NB4 (cell line): ENCODE data around the gene USP33.

ENCODE experiments used
- MAX ChIP-seq: IDR thresholded peaks from 2 replicates; pipeline ENCODE4 v1.6.1; 2011; ENCODE audit warnings: low read depth, low read length
- MYC ChIP-seq: IDR thresholded peaks from 2 replicates; pipeline ENCODE4 v1.6.1; 2011; ENCODE audit warnings: low read depth, low read length
- POLR2A ChIP-seq: IDR thresholded peaks from 2 replicates; pipeline ENCODE4 v1.6.1; 2011; ENCODE audit warnings: mild to moderate bottlenecking; ENCODE audit not compliant: insufficient read length; ENCODE audit errors: extremely low read depth
- TF ChIP-seq, protein P1 (sequence below): IDR thresholded peaks from one replicate; pipeline ENCODE4 v1.5.1; 2012; ENCODE audit warnings: low read depth, low read length

DNA sequence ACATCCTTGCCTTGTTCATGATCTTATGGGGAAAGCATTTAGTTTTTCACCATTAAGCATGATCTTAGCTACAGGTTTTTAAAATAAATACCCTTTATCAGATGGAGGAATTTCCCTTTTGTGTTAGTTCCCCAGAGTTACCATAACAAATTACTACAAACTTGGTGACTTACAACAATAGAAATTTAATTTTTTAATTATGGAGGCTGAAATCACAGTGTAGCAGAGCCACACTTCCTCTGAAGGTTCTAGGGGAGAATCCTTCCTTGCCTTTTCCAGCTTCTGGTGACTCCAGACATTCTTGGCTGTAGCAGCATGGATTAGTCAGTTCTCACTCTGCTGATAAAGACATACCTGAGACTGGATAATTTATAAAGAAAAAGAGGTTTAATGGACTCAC is 38.3 kb upstream of the USP33 start:
- TF ChIP-seq, protein P1, sequence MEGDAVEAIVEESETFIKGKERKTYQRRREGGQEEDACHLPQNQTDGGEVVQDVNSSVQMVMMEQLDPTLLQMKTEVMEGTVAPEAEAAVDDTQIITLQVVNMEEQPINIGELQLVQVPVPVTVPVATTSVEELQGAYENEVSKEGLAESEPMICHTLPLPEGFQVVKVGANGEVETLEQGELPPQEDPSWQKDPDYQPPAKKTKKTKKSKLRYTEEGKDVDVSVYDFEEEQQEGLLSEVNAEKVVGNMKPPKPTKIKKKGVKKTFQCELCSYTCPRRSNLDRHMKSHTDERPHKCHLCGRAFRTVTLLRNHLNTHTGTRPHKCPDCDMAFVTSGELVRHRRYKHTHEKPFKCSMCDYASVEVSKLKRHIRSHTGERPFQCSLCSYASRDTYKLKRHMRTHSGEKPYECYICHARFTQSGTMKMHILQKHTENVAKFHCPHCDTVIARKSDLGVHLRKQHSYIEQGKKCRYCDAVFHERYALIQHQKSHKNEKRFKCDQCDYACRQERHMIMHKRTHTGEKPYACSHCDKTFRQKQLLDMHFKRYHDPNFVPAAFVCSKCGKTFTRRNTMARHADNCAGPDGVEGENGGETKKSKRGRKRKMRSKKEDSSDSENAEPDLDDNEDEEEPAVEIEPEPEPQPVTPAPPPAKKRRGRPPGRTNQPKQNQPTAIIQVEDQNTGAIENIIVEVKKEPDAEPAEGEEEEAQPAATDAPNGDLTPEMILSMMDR: no peak
- TF ChIP-seq MAX (no peak), POLR2A (no peak), MYC (no peak)
